Measurements from ENCODE around the gene SLC35F1.

SLC35F1 gene

DNA sequence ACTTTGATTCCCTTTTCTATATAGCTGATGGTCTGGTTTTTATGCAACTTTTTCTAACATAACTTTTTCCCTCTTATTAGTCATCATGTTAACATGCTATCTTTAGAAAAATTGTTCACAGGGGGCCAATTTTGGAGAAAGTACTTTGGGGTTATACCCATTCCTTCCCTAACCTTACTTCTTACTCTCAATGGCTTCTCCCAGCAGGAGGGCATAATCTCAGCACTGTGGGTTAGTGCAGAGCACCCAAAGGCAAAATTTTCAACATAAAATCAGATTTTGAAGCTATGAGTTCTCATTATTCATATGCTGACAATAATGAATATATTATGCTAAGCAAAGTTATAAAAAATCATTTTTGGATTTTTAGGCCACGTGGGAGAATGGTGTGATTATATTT lies 299.2 kb downstream of the SLC35F1 start:
- no peak for DNase-seq

DNA sequence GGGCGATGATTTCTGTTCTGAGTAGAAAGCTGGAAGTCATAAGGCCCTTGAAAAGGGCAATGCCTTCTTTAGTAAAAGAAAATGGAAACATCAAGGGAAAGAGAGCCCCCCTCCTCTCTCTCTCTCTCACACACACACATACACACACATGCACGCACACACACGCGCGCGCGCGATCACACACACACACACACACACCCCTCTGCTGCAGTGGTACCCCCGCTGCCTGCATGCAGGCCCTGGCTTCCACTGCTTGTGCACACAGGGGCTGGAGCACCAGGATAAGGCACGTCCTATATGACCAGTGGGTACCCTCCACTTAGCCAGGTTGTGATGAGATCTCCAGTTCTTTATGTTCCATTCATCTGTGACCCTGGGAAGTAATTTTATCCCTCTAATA lies 300.9 kb downstream of the SLC35F1 start:
- DNase-seq: no peak

DNA sequence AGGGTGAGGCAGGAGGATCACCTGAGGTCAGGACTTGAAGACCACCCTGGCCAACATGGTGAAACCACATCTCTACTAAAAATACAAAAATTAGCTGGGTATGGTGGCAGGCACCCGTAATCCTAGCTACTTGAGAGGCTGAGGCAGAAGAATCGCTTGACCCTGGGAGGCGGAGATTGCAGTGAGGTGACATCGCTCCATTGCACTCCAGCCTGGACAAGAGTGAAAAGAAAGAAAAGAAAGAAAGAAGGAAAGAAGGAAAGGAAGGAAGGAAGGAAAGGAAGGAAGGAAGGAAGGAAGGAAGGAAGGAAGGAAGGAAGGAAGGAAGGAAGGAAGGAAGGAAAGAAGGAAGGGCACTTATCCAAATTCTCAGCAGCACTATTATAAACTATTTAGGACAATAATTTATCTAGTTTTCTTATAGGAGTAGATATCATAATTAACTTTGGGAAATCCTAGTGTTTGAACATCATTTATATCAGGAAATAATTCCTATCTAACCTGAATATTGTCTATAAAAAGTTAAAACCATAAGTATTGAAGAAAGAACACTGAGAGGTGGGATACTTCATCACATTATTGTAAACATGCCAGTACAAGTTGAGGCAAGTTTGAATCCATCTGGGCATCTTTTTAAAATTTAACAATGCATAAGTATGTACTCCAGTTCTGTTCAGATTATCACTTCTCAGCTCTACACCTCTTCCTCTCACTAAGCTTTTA lies 305.5 kb downstream of the SLC35F1 start:
- no peak for DNase-seq

DNA sequence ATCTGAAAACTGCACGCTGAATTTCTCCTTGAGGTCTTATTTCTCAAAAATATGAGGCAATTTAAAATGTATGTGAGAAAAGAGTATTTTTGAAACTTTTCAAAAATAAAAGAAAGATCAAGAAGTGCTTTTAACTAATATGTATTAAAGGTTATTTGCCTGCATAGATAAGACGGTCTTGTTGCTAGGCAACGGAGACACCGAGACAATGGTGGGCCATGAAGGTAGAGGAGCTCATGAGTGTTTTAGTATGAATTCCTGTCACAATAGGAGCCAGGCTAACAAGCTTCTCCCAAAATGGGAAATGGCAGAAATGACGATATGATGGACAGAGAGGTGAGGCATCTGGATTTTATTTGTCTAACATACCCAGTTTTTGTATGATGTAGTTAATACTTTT lies 308.2 kb downstream of the SLC35F1 start:
- DNase-seq: no peak

DNA sequence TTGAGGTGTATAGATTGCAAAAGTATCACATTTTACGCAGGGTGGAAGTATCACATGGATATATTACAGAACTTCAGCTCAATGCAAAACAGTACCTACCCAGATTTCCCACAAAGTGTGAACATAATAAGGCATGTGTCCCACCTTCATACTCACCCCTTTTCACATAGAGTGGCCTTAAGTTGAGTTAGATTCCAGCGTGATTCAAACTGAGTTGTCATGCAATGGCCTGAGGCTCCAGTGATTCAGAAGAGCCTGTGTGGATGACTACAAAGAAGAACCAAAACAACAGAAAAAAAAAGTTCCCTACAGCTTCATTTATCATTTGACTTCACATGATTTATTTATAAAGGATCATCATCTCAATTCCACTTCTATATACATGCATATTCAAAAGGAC lies 309.7 kb downstream of the SLC35F1 start:
- no peak for DNase-seq

DNA sequence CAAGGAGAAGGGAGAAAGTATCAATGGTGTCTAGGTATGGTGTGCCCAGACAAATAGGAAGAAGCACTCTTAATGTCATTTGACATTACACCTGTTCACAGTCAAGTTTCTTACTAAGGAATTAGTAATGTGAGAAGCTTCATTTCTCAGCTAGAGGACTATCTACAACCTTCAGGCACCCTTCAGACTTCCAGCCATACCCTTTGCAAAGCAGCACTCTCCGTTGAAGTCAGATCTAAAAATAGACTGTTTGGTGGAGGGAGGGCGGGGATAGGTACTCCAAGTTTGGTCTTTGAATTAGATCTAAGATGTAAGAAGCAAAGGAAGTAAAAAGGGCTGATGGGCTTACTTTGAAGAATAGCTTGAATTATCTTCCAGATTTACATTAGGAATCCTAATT lies 311.1 kb downstream of the SLC35F1 start:
- DNase-seq: no peak

DNA sequence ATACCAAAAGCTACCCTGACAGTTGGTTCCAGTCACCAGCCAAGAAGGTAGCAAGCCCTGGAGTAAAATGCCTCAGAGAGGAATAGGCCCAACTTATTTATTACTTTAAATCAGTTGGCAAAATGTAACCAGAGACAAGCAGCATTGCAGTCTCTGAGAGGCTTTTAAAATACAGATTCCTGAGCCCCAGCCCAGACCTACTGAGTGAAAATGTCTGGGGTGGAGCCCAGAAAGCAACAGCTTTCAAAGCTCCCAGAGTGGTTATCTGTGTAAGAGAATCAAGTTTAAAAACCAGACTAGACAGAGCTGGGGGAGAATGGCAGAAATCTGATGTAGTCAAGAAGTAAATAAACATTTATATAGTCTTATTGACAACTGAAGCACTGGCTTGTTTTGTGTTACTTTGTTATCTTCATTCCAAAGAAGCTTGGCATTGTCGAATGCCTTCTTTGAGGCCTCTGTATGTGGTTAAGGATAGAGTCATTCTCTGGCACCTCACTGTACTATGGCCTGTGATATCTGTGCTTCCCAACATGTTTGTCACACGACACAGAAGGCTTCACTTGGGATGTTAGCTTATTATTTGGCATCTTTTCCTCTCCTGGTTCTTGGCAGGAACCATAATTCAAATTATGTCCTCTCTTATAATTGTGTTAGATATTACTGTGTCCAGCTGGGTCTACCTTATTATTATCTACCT lies 313.5 kb downstream of the SLC35F1 start:
- no peak for DNase-seq

DNA sequence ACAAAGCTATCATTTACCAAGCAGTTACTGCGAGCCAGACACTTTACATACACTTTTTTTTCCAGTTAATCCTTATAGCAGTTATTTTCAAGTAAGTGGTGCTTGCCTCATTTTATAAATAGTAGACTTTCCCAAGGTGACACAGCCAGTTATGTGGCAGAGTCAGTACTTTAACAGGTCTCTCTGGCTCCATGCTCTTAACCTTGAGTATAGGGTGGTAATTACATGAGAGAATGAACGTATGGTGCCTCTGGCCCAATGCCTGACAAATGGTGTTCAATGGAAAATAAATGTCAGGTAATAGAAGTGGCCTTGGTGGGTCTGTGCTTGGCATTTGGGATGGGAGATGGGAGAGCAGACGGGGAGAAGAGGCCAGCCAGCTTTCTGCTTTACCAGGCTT lies 316.3 kb downstream of the SLC35F1 start:
- DNase-seq: no peak

DNA sequence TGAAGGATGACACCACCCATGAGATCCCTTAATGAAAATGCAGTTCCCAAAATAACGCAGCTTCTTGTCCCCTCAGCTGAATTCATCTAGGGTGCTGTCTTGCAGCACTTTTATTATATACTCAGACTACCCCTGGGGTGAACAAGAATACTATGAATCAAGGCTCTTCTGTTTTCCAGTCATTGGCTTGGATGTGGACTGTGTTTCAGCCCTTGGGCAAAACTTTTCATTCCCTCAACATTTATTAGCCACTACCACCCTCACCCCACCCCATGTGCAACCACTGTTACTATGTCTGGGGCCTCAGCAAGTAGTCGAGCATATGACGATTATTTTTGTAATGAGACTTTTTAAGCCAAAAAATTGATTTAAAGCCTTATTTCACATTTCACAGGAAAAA lies 321.8 kb downstream of the SLC35F1 start:
- no peak for DNase-seq

DNA sequence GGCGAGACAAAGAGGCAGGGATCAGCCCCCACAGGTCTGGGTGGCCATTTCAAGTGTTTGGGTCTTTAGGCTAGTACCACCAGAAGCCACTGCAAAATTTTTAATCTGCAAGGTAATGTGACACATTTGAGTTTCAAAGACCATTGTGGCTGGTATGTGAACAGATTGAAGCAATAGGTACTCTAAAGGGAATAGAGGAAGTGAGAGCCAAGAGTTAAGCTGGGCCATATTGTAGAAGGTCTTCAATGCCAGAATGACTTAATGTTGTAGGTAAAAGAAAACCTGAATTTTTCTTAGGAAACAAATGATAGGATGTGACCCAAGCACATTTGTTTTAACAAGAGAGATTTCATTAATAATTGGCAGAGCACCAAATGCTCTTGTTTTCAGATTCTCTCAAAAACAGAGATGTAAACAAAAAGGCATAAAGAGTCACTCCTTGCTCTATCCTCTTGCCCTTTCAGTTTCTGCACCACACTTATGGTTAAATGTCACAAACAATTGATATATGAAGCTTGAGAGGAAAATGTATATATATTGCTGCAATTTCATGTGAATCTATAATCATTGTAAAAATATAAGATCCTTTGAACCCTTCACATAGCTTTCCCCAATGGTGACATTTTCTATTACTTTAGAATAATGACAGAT lies 333.9 kb downstream of the SLC35F1 start:
- no peak for DNase-seq

DNA sequence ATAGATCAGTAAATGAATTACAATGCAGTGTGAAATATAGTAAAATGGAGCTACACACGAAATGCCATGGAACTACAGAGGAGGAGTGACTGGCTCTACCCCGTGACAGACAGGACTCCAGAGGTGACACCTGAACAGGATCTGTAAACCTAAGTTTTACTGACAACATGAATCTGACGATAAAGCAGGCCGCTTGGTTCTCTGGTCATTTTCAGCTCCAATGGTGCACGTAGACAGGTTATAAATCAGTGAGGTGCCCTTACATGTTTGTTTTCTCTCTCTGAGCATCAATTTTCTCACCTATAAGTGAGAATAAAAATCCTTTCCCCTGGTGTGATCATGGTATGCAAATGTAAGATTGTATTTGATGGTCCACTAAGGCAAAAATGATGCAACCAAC lies 339.3 kb downstream of the SLC35F1 start:
- no peak for DNase-seq

DNA sequence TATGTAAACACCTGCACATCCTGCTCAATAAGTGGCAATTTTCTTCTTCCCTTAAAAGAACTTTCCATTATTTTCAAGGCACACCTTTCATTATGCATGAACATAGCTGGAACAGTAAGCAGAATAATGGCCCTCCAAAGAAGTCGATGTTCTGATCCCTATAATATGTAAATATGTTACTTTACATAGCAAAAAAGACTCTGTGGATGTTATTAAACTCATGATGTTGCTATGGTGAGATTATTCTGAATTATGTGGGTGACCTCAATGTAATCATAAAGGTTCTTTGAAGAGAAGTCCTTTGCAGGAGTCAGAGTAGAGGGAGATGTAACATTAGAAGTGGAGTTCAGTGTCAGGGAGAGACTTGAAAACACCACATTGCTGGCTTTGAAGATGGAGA lies 341.1 kb downstream of the SLC35F1 start:
- DNase-seq: no peak

DNA sequence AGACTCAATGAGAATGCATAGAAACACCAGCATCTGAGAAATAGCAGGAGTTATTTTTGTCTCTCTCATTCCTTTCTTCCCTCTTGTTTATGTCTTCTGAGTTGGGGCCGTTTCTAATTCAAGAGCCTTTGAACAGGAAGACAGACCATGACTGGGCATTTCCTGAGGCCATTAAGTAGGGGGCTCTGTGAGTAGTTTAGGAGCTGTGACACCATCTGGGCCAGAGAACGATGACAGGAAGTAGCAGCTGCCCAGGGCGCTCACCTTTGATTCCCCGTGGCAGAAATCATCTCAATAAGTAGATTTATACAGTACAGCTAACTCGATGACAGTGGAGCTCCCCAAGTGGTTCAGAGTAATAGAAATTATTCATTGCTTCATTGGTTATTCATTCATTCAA lies 342.6 kb downstream of the SLC35F1 start:
- no peak for DNase-seq

DNA sequence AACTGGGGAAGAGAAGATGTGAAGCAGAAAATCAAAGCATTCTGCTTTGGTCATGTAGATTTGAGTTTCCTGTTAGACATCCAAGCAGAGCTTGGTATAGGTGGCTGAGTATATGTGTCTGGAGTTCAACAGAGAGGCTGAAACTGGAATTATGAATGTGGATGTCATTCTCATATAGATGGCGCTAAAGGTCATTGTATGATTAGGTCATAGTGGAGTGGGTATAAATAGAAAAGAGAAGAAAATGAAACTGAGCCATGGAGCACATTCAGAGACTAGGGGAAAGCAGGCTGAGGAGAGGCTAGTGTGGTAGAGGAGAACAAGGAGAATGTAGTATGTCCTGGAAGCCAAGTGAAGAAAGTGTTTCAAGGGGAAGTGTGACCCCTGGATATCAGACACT lies 345.4 kb downstream of the SLC35F1 start:
- no peak for DNase-seq

DNA sequence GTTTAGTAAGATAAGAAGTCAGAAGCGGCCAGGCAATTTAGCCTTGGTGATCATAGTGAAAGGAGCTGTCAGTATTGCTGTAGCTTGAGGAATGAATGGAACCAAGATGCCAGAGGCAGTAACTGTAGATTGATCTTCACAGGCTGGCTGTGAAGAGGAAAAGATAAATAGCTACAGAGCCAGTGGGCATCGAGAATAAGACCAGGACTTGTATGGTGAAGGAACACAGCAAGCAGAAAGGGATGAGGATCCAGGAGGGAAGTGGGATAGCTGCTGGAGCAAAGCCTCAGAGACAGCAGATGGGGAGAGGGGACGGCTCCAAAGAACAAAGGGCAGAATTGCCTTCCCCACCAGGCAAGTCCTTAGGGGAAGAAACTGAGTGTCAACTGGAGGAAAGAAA lies 346.7 kb downstream of the SLC35F1 start:
- no peak for DNase-seq

DNA sequence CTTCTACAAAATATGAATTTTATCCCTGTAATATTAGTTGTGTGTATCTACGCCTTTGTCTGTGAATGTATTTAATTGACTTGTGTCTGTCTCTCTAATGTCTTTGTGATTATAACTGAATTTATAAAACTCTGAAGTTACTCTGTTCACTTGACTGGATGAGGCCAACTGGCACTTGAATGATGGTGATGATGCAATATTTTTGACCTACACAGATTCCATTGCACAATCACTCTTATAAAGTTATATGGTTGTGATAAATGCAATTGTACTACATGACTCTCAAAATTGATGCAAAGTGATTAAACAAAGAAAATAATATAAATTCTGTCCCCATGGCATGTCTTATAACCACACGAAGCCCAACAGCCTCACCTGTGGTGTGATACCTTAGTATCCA lies 353.8 kb downstream of the SLC35F1 start:
- no peak for DNase-seq

DNA sequence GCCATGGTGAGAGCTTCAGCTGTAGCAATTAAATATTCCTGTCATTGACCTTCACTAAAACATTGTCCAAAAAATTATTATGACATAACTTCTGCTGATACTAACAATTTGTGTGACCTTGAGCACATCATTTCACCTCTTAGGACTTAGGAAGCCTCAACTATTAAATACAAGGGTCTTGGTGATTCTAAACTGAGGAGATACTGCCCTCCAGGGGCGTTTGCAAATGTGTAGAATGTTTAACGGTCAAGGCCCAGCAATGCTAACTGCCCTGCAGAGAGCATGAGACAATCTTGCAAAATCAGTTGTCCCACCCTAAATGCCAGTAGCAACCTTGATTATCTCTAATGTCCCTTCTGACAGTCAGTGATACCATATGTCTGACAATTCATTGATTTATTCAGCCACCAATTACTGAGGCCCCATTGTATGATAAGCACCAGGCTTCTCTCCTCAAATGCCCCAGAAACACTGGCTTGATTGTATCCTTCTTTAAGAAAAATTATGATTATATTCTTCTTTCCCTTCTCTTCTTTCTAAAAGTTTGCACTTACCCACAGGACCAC lies 356.9 kb downstream of the SLC35F1 start:
- DNase-seq: no peak

DNA sequence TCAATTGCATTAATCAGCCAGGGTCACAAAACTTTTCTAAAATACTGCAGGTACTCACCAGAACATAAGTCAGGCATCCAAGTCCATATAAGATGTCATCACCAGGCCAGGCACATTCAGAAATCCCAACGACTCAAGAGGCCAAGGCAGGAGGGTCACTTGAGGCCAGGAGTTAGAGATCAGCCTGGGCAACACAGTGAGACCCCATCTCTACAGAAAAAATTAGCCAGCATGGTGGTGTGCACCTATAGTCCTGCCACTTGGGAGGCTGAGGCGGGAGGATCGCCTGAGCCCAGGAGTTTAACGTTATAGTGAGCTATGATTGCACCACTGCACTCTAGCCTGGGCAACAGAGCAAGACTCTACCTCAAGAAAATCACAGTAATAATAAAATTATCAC lies 362.6 kb downstream of the SLC35F1 start:
- DNase-seq: no peak

DNA sequence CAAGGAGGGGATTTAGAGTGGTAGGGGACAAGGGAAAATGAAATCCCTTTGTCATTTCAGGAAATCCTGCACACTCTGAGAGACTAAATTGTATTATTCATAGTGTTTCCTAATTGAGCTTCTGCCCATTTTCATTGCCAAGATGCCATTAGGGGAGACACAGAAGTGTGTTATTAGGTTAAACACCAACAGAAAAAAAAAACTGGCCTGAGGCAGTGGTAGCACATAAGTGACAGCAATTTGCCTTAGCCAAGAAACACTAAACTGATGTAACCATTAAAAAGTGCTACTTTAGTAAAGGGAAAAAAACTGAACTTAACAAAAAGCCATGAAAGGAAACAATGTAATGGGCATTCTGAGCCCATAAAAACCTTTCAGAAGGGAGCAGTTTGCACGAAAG lies 370.6 kb downstream of the SLC35F1 start:
- DNase-seq: no peak

DNA sequence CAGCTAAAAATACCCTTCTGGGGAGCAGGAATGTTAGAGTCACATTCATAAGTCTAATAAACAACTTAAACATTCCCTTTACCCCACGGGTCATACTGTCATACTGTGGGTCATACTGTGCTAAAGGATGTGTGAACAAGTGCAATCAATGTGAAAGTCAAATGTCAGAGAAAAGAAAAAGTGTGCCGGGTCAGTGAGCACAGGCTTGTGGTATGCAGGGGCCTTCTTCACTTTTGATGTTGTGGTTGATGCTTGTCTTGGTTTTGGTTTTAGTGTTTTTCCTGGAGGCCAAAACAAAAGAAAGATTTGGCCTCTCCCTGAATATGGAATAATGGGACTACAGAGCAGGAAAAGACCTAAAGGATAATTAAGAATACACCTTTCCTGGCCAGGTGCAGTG lies 373.1 kb downstream of the SLC35F1 start:
- no peak for DNase-seq

DNA sequence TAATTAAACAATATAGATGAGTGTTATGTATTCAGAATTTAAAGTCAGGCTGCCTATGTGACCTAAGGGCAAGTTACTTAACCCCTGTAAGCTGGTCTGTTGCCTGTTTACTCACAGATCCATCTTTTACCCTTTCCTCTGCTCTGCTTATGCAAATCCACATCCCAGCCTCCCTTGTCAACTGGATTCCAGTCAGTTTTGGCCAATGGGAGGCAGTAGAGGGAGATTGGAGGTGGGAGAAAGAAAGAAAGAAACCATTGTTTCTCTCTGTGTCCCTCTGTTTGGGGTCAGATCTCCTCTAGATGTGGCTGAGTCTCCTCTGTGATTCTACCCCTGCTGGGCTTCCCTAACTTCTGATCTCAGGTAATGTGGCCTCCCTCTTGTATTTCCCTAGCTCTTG lies 374.2 kb downstream of the SLC35F1 start:
- no peak for DNase-seq

DNA sequence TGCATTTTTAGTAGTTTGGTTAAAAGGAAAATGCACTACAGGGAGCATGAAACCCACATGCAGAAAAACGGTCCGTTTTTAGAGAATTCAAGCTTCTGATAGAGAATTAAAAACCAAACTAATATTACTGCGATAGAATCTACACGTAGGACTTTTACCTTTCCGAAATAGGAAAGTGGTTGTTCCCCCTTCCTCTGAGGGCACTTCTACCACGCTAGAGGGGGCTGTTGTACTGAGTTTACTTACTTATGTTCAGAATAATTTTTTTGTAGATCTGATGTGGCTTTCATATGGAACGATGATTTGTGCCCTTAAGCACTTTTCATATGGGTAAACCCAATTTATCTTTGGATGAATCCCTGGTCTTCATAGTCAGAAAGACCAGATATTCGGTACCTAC lies 376.7 kb downstream of the SLC35F1 start:
- DNase-seq: peak; percentile 66

DNA sequence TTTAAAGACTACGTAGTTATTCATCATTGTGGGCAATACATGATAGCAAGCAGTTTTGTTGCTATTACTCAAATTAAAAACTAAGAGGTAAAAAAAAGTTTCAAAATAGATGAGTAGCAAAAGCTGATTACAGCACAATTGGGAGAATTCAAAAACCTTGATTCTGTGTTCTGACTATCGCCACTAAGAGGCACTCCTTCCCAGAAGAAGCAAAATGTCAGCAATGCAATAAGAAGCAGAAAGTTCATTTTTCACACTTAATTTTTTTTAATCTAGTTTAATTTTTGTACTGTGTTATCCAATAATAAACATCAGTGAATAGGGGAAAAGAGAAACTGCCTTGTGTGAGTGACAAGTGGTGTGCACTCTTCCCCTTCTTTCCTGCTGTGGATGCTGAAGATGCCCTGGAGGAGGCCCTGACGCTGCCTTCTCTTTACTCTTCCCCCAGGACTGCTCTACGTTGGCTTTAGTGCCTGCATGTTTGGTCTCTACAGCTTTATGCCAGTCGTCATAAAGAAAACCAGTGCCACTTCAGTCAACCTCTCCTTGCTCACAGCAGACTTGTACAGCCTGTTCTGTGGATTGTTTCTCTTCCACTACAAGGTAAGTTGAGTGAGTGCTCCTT lies 377.8 kb downstream of the SLC35F1 start:
- DNase-seq: peak; percentile 3

DNA sequence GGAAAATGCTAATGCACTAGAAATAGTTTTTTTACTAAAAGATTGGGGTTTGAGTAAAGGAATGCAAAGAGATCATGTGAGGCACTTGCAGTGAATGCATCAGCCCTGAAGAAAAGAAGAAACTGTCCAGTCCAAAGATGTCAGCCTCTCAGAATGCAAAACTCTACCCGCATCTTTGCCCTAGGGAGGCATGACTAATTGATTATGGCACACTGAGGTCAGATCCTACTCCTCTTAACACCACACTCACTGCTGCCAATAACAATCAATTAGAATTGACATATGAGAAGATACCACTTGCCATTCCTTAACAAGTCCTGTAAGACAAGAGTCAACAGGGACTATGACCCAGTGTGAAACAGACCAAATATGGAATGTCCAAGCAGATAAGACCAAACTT lies 378.7 kb downstream of the SLC35F1 start:
- DNase-seq: no peak

Data from CD4-positive, alpha-beta T cell treated with Interleukin-17A for 1 hour (primary cell).